Esophagus squamous epithelium (tissue), 5 donors: ENCODE results near the gene TTC22. TPM values are rescaled to one million over a fixed set of nuclear protein-coding genes. Genes with fewer than 3 reads are reported as not detected.
"Not testable (repeated sequence)": the region's sequence is repeated elsewhere in the genome, so short reads cannot be mapped to it uniquely, and the experiment has no call there.

Experiments
- DNase-seq: peaks from one replicate; lab custom pipeline; 2025; lab: John Stamatoyannopoulos, UW
- H3K27ac ChIP-seq, 4 donors: fragments of 200-600 bp; sonication (generic); one replicate each; pipeline ENCODE4 v1.5.1; 2016 to 2019; ENCODE audit warnings: mild to moderate bottlenecking in 1 of 4
- H3K27me3 ChIP-seq, 4 donors: fragments of 200-600 bp; sonication (generic); 1 replicate in 3 of 4; 2 replicates in 1 of 4; pipeline versions ENCODE4 v1.5.1 to v1.6.0; 2017 to 2021; ENCODE audit warnings: antibody characterized with exemption in 1 of 4
- H3K36me3 ChIP-seq, 3 donors: fragments of 200-600 bp; sonication (generic); one replicate each; pipeline ENCODE4 v1.5.1; 2016 to 2019
- H3K4me1 ChIP-seq, 3 donors: fragments of 200-600 bp; sonication (generic); one replicate each; pipeline ENCODE4 v1.5.1; 2017 to 2019
- H3K4me3 ChIP-seq, 4 donors: fragments of 200-600 bp; sonication (generic); 1 replicate in 3 of 4; 2 replicates in 1 of 4; pipeline ENCODE4 v1.5.1; 2016 to 2019; ENCODE audit warnings: mild to moderate bottlenecking in 2 of 4, moderate library complexity in 1 of 4
- H3K9me3 ChIP-seq, 3 donors: fragments of 200-600 bp; sonication (generic); one replicate each; pipeline ENCODE4 v1.5.1; 2016 to 2019
- POLR2A ChIP-seq, 4 donors: fragments of 450-650 bp; IDR thresholded peaks; one replicate each; pipeline ENCODE4 v1.6.1; 2017; ENCODE audit warnings: antibody characterized with exemption in 4 of 4, mild to moderate bottlenecking in 4 of 4, moderate library complexity in 3 of 4
- WGBS, 2 donors: methylation state at CpG; one replicate each; pipeline ENCODE4 v1.1.5; 2018; 5-methylcytosine and 5-hydroxymethylcytosine counted together
- intact Hi-C: fragments of 100-400 bp; cut with DNase I; formaldehyde crosslinking; loops from one replicate; pipeline ENCODE4 v1.15.0; 2022
- total RNA-seq, 4 donors: library from RNA; depleted of rRNA; stranded (reverse); fragments of >200 nt; gene quantifications; one replicate each; pipeline ENCODE4 v1.1.0, GENCODE V29; 2016
- TF ChIP-seq, protein P1 (sequence below), 6 experiments: fragments of 450-650 bp in 4 of 6; fragments of 200-600 bp in 2 of 6; sonication (generic) in 2 of 6; IDR thresholded peaks; one replicate each; pipeline ENCODE4 v1.5.1; 2016 to 2019; ENCODE audit warnings: antibody characterized with exemption in 6 of 6, mild to moderate bottlenecking in 4 of 6, moderate library complexity in 4 of 6
- donor health status: DM: yes; HTN: yes; CAD: no.

The TTC22 gene
- total RNA-seq, 4 donors from 2014 or later, result 73.4 to 323 (median 141) TPM

DNA sequence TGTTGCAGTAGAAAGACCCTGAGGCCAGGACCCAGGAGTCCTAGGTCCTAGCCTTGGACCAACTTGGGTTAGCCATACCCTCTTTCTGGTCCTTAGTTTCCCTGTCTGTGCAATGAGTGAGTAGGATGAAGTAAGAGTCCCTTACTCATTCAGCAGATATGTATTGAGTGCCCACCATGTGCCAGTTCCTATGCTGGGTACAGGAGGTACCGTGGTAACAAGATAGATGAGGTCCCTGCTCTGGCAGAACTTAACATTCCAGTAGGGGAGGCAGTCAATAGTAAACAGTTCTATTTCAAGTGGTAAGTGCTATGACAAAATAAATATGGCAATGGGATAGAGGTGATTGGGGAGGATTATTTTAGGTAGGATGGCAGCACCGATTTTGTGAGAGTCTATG is 18.5 kb downstream of the TTC22 start:
- H3K9me3 ChIP-seq, result no peaks in the 10 kb centered on the region
- WGBS, 2 donors, result 69 to 81% methylated on average over 2 of the region's 2 CpGs
- DNase-seq, result no peak
- peaks cover 0 to 13% (median 0%) of the 10 kb centered on the region in 3 donors for H3K4me1 ChIP-seq
- no peak for TF ChIP-seq POLR2A (IDR thresholded peaks at IDR 0.05)
- TF ChIP-seq, protein P1, sequence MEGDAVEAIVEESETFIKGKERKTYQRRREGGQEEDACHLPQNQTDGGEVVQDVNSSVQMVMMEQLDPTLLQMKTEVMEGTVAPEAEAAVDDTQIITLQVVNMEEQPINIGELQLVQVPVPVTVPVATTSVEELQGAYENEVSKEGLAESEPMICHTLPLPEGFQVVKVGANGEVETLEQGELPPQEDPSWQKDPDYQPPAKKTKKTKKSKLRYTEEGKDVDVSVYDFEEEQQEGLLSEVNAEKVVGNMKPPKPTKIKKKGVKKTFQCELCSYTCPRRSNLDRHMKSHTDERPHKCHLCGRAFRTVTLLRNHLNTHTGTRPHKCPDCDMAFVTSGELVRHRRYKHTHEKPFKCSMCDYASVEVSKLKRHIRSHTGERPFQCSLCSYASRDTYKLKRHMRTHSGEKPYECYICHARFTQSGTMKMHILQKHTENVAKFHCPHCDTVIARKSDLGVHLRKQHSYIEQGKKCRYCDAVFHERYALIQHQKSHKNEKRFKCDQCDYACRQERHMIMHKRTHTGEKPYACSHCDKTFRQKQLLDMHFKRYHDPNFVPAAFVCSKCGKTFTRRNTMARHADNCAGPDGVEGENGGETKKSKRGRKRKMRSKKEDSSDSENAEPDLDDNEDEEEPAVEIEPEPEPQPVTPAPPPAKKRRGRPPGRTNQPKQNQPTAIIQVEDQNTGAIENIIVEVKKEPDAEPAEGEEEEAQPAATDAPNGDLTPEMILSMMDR (IDR thresholded peaks at IDR 0.05), result no peak
- peaks cover 6 to 98% (median 6%) of the 10 kb centered on the region in 3 donors for H3K36me3 ChIP-seq
- no peak overlapping the region for H3K4me3 ChIP-seq
- intact Hi-C loops, result no loop called here
- no peak overlapping the region for H3K27ac ChIP-seq
- peaks cover 0 to 38% (median 0%) of the 10 kb centered on the region in 4 donors for H3K27me3 ChIP-seq

DNA sequence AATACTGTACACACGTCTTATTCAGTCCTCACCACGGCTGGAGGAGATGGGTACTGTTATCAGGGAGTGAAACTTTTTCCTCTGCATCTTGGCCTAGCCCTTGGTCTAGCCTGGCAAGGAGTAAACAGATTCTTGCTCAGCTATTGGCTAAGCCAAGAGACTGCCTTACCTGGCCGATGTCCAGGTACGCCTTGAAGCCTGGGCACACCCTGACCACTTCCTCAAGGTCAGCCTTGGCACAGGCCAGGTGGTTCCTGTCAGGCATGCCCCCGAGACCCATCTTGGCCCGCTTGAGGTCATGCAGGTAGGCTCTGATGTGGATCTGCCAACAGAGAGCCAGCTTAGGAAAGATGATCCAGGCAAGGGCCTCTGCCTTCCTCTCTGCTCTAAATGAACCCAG is 19.0 kb downstream of the TTC22 start:
- Histone ChIP-seq H3K9me3 (no peaks in the 10 kb centered on the region), H3K36me3 (peaks cover 6 to 94% (median 6%) of the 10 kb centered on the region in 3 donors), H3K27me3 (peaks cover 0 to 38% (median 0%) of the 10 kb centered on the region in 4 donors), H3K27ac (no peak overlapping the region), H3K4me1 (peaks cover 0 to 13% (median 0%) of the 10 kb centered on the region in 3 donors), H3K4me3 (no peak overlapping the region)
- 71 to 73% methylated on average over 2 to 4 of the region's 6 CpGs for WGBS, 2 donors
- intact Hi-C loops, result no loop called here
- TF ChIP-seq, protein P1 (IDR thresholded peaks at IDR 0.05), result no peak
- TF ChIP-seq POLR2A (IDR thresholded peaks at IDR 0.05), result no peak
- DNase-seq, result no peak

DNA sequence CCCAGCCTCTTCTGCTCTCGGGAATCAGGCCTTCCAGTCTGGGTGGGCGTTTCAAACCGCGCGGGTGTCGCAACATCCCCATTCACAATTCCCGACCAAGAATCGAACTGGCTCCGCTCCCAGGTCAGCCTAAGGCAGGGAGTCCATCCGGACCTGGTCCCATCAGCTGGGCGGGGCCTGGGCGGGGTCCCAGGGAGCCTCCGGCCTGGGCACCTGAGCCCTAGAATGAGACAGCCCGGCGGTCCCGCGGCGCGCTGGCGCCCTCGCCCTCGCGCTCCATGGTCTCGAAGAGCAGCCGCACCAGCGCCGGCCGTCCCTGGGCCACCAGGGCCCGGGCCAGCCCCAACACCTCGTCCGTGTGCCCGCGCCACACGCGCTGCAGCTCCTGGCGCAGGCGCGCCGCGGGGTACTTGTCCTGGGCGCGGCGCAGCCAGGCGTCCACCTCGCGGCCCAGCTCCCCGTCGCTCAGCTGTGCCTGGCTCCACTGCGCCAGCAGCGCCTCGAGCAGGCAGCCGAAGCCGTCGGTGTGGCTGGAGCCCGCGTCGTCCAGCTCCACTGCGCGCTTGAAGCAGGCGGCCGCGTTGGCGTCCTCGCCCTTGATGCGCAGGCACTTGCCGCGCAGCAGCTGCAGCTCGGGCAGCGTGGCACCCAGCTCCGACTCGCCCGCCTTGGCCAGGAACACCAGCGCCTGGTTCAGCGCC is 19.9 kb downstream of the TTC22 start:
- Histone ChIP-seq H3K27ac (no peak overlapping the region), H3K36me3 (peaks cover 0 to 84% (median 0%) of the 10 kb centered on the region in 3 donors), H3K9me3 (no peaks in the 10 kb centered on the region), H3K4me1 (peaks cover 0 to 13% (median 0%) of the 10 kb centered on the region in 3 donors), H3K27me3 (peaks cover 0 to 34% (median 0%) of the 10 kb centered on the region in 4 donors), H3K4me3 (peak overlapping the region in 1 of 4 donors; percentile 13)
- no peak for DNase-seq
- 40 to 65% methylated on average over 2 to 32 of the region's 74 CpGs for WGBS, 2 donors
- TF ChIP-seq, protein P1 (IDR thresholded peaks at IDR 0.05), result no peak
- TF ChIP-seq POLR2A (IDR thresholded peaks at IDR 0.05), result no peak
- intact Hi-C loops, result no loop called here

DNA sequence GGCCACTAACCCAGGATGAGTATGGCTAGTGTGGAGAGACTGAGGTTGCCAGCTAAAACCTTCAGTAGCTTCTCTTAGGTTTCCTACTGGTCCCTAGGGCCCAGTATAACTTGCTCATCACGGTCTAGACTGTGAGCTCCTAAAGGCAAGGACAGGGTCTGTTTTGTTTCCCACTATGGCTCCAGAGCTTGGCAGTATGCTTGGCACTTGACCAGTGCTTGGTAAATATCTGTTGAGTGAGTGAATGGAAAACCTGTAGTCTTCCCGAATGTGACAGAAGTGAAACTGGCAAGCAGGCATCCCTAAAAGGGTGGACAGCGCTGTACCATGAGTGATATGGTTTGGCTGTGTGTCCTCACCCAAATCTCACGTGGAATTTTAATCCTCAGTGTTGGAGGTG is 23.7 kb downstream of the TTC22 start:
- DNase-seq, result no peak
- H3K27ac ChIP-seq, result no peak overlapping the region
- H3K4me1 ChIP-seq, result peaks cover 0 to 13% (median 0%) of the 10 kb centered on the region in 3 donors
- WGBS, 2 donors, result 73 to 81% methylated on average over 3 to 4 of the region's 4 CpGs
- TF ChIP-seq, protein P1 (IDR thresholded peaks at IDR 0.05), result no peak
- no peak for TF ChIP-seq POLR2A (IDR thresholded peaks at IDR 0.05)
- no peak overlapping the region for H3K4me3 ChIP-seq
- H3K36me3 ChIP-seq, result peaks cover 0 to 47% (median 0%) of the 10 kb centered on the region in 3 donors
- peaks cover 0 to 32% (median 0%) of the 10 kb centered on the region in 4 donors for H3K27me3 ChIP-seq
- intact Hi-C loops, result no loop called here
- H3K9me3 ChIP-seq, result no peaks in the 10 kb centered on the region

DNA sequence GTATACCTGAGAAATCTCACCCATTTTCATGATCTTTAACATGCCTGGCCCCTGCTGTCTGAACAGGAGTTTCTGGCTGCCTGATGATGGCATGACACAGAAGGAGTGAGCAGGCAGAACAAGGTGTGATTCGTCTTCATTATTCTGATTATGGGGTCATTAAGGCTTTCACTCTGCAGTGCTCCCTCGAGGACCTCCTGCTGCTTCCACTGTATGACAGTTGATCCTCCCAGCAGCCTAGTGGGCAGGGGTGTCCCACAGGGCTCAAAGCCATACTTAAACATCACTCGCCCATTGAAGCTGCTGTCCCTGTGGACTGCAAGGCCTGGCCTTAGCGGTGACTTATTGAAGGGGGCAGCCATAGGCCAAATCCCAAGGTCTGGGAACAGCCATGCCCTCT is 24.1 kb downstream of the TTC22 start:
- DNase-seq, result no peak
- 50 to 55% methylated on average over 1 to 2 of the region's 4 CpGs for WGBS, 2 donors
- TF ChIP-seq, protein P1 (IDR thresholded peaks at IDR 0.05), result no peak
- TF ChIP-seq POLR2A (IDR thresholded peaks at IDR 0.05), result no peak
- no peaks in the 10 kb centered on the region for H3K9me3 ChIP-seq
- intact Hi-C loops, result no loop called here
- H3K4me3 ChIP-seq, result no peak overlapping the region
- peaks cover 0 to 12% (median 0%) of the 10 kb centered on the region in 3 donors for H3K4me1 ChIP-seq
- peaks cover 0 to 42% (median 0%) of the 10 kb centered on the region in 3 donors for H3K36me3 ChIP-seq
- H3K27me3 ChIP-seq, result peaks cover 0 to 28% (median 0%) of the 10 kb centered on the region in 4 donors
- no peak overlapping the region for H3K27ac ChIP-seq

DNA sequence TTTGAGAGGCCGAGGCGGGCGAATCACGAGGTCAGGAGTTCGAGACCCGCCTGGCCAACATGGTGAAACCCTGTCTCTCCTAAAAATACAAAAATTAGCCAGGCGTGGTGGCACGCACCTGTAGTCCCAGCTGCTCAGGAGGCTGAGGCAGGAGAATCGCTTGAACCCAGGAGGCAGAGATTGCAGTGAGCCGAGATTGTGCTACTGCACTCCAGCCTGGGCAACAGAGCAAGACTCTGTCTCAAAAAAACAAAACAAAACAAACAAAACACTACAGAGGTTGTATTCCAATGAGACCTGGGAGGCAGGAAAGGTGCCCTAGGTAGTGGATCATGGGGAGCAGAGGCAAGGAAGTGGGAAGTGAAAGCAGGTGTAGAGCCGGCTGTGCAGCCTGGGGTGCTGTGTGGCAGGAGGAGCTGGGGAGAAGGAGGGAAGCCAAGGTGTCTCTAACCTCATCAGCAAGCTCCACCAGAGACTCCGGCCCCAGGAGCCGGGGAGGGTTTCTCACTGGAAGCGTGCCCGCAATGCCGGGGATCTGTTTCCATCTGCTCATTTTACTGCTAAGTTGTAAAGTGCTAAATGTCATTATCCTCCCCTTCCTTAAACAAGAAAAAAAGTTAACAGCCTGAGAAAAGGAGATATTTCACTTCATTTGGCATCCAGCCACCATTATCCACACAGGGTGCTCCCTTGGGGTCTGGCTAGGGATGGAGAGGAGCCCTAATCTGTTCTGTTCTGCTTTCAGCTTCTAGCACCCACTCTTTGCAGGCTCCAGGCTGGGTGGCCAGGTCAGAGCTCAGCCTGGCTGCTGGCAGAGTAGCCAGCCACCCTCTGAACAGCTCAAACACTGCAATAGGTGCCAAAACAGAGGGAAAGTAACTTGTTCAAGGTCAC is 25.0 kb downstream of the TTC22 start:
- H3K9me3 ChIP-seq, H3K4me1 ChIP-seq, intact Hi-C loops, H3K27ac ChIP-seq, DNase-seq, H3K4me3 ChIP-seq: not testable (repeated sequence)
- Histone ChIP-seq H3K36me3 (peaks cover 0 to 33% (median 0%) of the 10 kb centered on the region in 3 donors), H3K27me3 (peaks cover 0 to 20% (median 0%) of the 10 kb centered on the region in 4 donors)
- WGBS, 2 donors, result 82 to 85% methylated on average over 11 to 14 of the region's 16 CpGs
